Uterus (tissue), 4 donors: ENCODE results near the gene SLC25A29. TPM values are rescaled to one million over a fixed set of nuclear protein-coding genes. Genes with fewer than 3 reads are reported as not detected.

ENCODE experiments used
- DNase-seq, 2 donors: peaks; one replicate each; pipeline ENCODE4 v3.0.0-alpha.2; 2019 to 2020
- H3K27ac ChIP-seq, 2 donors: fragments of 200-600 bp; sonication (generic); 1 replicate in 1 of 2; 2 replicates in 1 of 2; pipeline ENCODE4 v1.5.1; 2016 to 2018
- H3K27me3 ChIP-seq, 2 donors: fragments of 200-600 bp; sonication (generic); one replicate each; pipeline ENCODE4 v1.5.1; 2018 to 2019; ENCODE audit warnings: control low read depth in 1 of 2
- H3K36me3 ChIP-seq, 2 donors: fragments of 200-600 bp; sonication (generic); one replicate each; pipeline ENCODE4 v1.5.1; 2019; ENCODE audit warnings: control low read depth in 1 of 2
- H3K4me1 ChIP-seq, 2 donors: fragments of 200-600 bp; sonication (generic); one replicate each; pipeline ENCODE4 v1.5.1; 2018 to 2019; ENCODE audit warnings: control low read depth in 1 of 2
- H3K4me3 ChIP-seq, 2 donors: fragments of 200-600 bp; sonication (generic); 1 replicate in 1 of 2; 2 replicates in 1 of 2; pipeline ENCODE4 v1.5.1; 2018 to 2019; ENCODE audit warnings: mild to moderate bottlenecking in 1 of 2
- H3K9me3 ChIP-seq, 2 donors: fragments of 200-600 bp; sonication (generic); one replicate each; pipeline ENCODE4 v1.5.1; 2019; ENCODE audit warnings: control low read depth in 1 of 2
- CTCF ChIP-seq, 4 experiments: fragments of 200-600 bp in 2 of 4; fragments of 450-650 bp in 2 of 4; sonication (generic) in 2 of 4; IDR thresholded peaks; one replicate each; pipeline ENCODE4 v1.5.1; 2016 to 2019; ENCODE audit warnings: antibody characterized with exemption in 4 of 4, mild to moderate bottlenecking in 2 of 4, moderate library complexity in 1 of 4
- POLR2A ChIP-seq, 2 donors: fragments of 450-650 bp; IDR thresholded peaks; one replicate each; pipeline ENCODE4 v1.6.1; 2016; ENCODE audit warnings: antibody characterized with exemption in 2 of 2, mild to moderate bottlenecking in 1 of 2, moderate library complexity in 1 of 2
- intact Hi-C: fragments of 100-400 bp; cut with DNase I; formaldehyde crosslinking; loops from one replicate; pipeline ENCODE4 v1.15.1; 2023; ENCODE audit warnings: low total_unique reads
- total RNA-seq, 4 donors: library from RNA; depleted of rRNA in 3 of 4; stranded (reverse); fragments of >200 nt in 3 of 4; gene quantifications; one replicate each; pipeline versions ENCODE4 v1.1.0 to v1.2.4, GENCODE V29; 2014 to 2023
- donor health status: DM: yes; HTN: yes; CAD: no.

SLC25A29 gene
- total RNA-seq, 4 donors from 2014 or later, result 16.2 to 850 (median 60.1) TPM

DNA sequence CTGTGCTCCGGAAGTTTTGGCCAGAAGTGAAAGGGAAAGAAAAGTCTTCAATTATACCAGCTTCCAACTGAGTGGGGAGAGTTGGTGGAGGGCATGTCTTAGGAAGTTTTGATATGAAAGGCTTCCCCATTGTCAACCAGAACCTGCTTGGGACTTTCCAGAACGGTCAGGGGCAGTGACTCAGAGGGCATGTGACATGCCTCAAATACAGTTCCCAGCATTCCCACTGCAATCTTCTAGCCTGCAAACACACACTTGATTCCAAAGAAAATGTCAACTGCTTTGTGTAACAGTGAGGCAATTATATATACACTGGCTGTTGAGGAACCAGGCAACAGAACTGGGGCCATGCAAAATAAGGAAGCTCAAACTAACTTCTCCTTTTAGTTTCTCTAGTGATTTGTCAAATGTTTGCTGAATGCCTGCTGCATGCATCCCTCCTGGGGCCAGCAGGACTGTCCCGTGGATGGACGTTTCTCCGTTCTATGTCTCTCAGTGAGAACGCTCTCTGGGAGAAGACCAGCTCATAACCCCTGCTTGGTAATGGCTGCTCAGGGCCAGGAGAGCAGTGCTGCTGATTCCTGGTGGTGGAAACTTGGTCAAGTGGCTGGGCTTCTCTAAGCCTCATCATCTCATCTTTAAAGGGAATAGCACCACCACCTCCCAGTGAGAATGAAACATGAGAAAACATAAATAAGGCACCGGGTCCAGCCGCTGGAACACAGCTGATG, 35.2 kb upstream of the SLC25A29 start:
- TF ChIP-seq CTCF (IDR thresholded peaks at IDR 0.05) (no peak), POLR2A (IDR thresholded peaks at IDR 0.05) (no peak)
- H3K36me3 ChIP-seq, result no peaks in the 10 kb centered on the region
- DNase-seq, result no peak
- H3K27me3 ChIP-seq, result no peaks in the 10 kb centered on the region
- peak overlapping the region; percentile 18 to 47 for H3K27ac ChIP-seq
- H3K9me3 ChIP-seq, result no peaks in the 10 kb centered on the region
- intact Hi-C loops, result no loop called here
- no peak overlapping the region for H3K4me3 ChIP-seq
- peaks cover 0 to 5% of the 10 kb centered on the region in 2 donors for H3K4me1 ChIP-seq

DNA sequence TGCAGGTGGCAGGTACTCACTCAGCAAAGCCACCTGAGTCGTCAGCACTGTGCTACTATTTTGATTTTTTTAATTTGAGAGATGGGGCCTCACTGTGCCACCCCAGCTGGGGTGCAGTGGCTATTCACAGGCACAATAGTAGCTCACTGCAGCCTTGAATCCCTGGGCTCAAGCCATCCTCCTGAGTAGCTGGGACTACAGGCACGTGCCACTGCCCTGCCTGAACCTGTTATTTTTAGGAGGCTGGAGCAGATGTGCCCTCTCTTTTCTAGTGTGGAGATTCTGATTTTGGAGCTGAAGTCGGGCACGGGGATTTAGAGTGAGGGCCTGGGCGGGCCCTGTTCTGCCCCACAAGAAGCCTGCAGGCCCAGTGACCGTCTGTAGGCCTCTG, 34.2 kb upstream of the SLC25A29 start:
- Histone ChIP-seq H3K9me3 (no peaks in the 10 kb centered on the region), H3K27me3 (no peaks in the 10 kb centered on the region), H3K4me3 (no peak overlapping the region), H3K27ac (peak overlapping the region in 1 of 2 donors; percentile 14), H3K36me3 (no peaks in the 10 kb centered on the region), H3K4me1 (peaks cover 0 to 5% of the 10 kb centered on the region in 2 donors)
- no peak for DNase-seq
- TF ChIP-seq POLR2A (IDR thresholded peaks at IDR 0.05) (no peak), CTCF (IDR thresholded peaks at IDR 0.05) (no peak)
- intact Hi-C loops, result no loop called here

DNA sequence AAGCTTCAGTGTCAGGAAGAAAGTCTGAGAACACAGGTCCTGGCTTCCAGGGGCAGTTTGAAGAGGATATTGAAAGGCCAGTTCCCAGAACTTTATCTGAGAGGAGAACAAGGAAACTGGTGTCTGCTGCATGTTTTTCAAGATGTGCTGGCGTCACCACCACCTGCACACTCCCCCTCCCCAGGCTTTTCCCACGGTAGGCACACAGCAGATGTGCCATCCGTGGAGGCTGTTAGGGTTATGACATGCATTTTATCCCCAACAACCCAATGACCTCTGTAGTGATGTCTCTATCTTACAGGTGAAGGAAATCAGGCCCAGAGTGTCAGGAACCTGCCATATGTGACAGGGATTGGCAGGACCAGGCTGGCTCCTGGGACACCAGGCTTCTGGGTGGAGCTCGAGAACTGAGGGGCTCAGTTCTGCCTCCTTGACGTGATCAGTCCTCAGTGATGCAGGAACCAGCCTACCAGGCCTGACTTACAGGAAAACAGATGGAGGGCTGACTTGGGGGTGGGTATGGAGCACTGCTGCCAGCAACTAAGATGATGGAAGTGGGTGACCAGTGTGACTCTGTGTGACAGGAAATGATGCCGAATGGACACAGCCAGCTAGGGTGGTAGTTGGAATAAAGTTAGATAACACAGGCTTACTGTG, 33.6 kb upstream of the SLC25A29 start:
- intact Hi-C loops, result no loop called here
- H3K27me3 ChIP-seq, result no peaks in the 10 kb centered on the region
- no peaks in the 10 kb centered on the region for H3K36me3 ChIP-seq
- peak overlapping the region in 1 of 2 donors; percentile 14 for H3K27ac ChIP-seq
- no peak overlapping the region for H3K4me3 ChIP-seq
- no peak for TF ChIP-seq POLR2A (IDR thresholded peaks at IDR 0.05)
- TF ChIP-seq CTCF (IDR thresholded peaks at IDR 0.05), result no peak
- H3K9me3 ChIP-seq, result no peaks in the 10 kb centered on the region
- H3K4me1 ChIP-seq, result peaks cover 0 to 5% of the 10 kb centered on the region in 2 donors
- DNase-seq, result no peak

- intact Hi-C loops, result no loop called here
- H3K9me3 ChIP-seq, result no peaks in the 10 kb centered on the region
These were observed 30.6 kb upstream of the SLC25A29 start for GRCh38 chr14:100336618-100337530.

More at GRCh38 chr14:100336618-100337530, 30.6 kb upstream of the SLC25A29 start:
- TF ChIP-seq CTCF (IDR thresholded peaks at IDR 0.05), result no peak
- TF ChIP-seq POLR2A (IDR thresholded peaks at IDR 0.05), result no peak
- Histone ChIP-seq H3K4me1 (peaks cover 0 to 4% of the 10 kb centered on the region in 2 donors), H3K4me3 (no peak overlapping the region), H3K27ac (no peak overlapping the region), H3K36me3 (no peaks in the 10 kb centered on the region), H3K27me3 (no peaks in the 10 kb centered on the region)
- peak in 1 of 2 donors; percentile 8 for DNase-seq
